ENCODE measurements around the gene EPB41L4B. TPM values are rescaled to one million over a fixed set of nuclear protein-coding genes. Genes with fewer than 3 reads are reported as not detected.

The EPB41L4B gene
- total RNA-seq, 1 donor from 2014 or later: 3.7 TPM

GRCh38 chr9:109156708-109157107 lies 164.2 kb downstream of the EPB41L4B start:
- TF ChIP-seq CTCF (IDR thresholded peaks at IDR 0.05): no peak
- H3K36me3 Mint-ChIP-seq (ENCODE audit: low read depth): peaks cover 4% of the 10 kb centered on the region
- no peak for DNase-seq (ENCODE audit: low spot score)
- H3K27ac Mint-ChIP-seq (ENCODE audit: unreplicated experiment): no peak overlapping the region
- no peak overlapping the region for H3K4me3 Mint-ChIP-seq (ENCODE audit: unreplicated experiment)
- H3K27me3 Mint-ChIP-seq (ENCODE audit: low read depth): peaks cover 2% of the 10 kb centered on the region
- peaks cover 13% of the 10 kb centered on the region for H3K9me3 Mint-ChIP-seq (ENCODE audit: low read depth)
- no peaks in the 10 kb centered on the region for H3K4me1 Mint-ChIP-seq (ENCODE audit: low read depth)

GRCh38 chr9:109150925-109151545 lies 169.8 kb downstream of the EPB41L4B start:
- Mint-ChIP-seq H3K9me3 (ENCODE audit: low read depth) (peaks cover 13% of the 10 kb centered on the region), H3K27me3 (ENCODE audit: low read depth) (peaks cover 3% of the 10 kb centered on the region), H3K36me3 (ENCODE audit: low read depth) (peaks cover 4% of the 10 kb centered on the region), H3K4me3 (ENCODE audit: unreplicated experiment) (no peak overlapping the region), H3K27ac (ENCODE audit: unreplicated experiment) (no peak overlapping the region), H3K4me1 (ENCODE audit: low read depth) (no peaks in the 10 kb centered on the region)
- DNase-seq (ENCODE audit: low spot score): no peak
- TF ChIP-seq CTCF (IDR thresholded peaks at IDR 0.05): no peak

- TF ChIP-seq CTCF (IDR thresholded peaks at IDR 0.05): no peak
- peaks cover 3% of the 10 kb centered on the region for H3K27me3 Mint-ChIP-seq (ENCODE audit: low read depth)
These were observed 171.1 kb downstream of the EPB41L4B start for GRCh38 chr9:109149722-109150121.

GRCh38 chr9:109149089-109149488 lies 171.8 kb downstream of the EPB41L4B start:
- no peak for DNase-seq (ENCODE audit: low spot score)
- Mint-ChIP-seq H3K27me3 (ENCODE audit: low read depth) (peaks cover 1% of the 10 kb centered on the region), H3K36me3 (ENCODE audit: low read depth) (peaks cover 4% of the 10 kb centered on the region), H3K4me3 (ENCODE audit: unreplicated experiment) (no peak overlapping the region), H3K9me3 (ENCODE audit: low read depth) (peaks cover 11% of the 10 kb centered on the region), H3K4me1 (ENCODE audit: low read depth) (peaks cover under 1% of the 10 kb centered on the region), H3K27ac (ENCODE audit: unreplicated experiment) (no peak overlapping the region)
- TF ChIP-seq CTCF (IDR thresholded peaks at IDR 0.05): no peak

More at GRCh38 chr9:109149722-109150121, 171.1 kb downstream of the EPB41L4B start:
- no peak overlapping the region for H3K4me3 Mint-ChIP-seq (ENCODE audit: unreplicated experiment)
- H3K4me1 Mint-ChIP-seq (ENCODE audit: low read depth): no peaks in the 10 kb centered on the region
- peaks cover 4% of the 10 kb centered on the region for H3K36me3 Mint-ChIP-seq (ENCODE audit: low read depth)
- peaks cover 13% of the 10 kb centered on the region for H3K9me3 Mint-ChIP-seq (ENCODE audit: low read depth)
- no peak for DNase-seq (ENCODE audit: low spot score)
- no peak overlapping the region for H3K27ac Mint-ChIP-seq (ENCODE audit: unreplicated experiment)

- H3K36me3 Mint-ChIP-seq (ENCODE audit: low read depth): no peaks in the 10 kb centered on the region
- DNase-seq (ENCODE audit: low spot score): no peak
- no peaks in the 10 kb centered on the region for H3K9me3 Mint-ChIP-seq (ENCODE audit: low read depth)
- peaks cover 4% of the 10 kb centered on the region for H3K4me1 Mint-ChIP-seq (ENCODE audit: low read depth)
- H3K27me3 Mint-ChIP-seq (ENCODE audit: low read depth): peaks cover 1% of the 10 kb centered on the region
- TF ChIP-seq CTCF (IDR thresholded peaks at IDR 0.05): no peak
- no peak overlapping the region for H3K4me3 Mint-ChIP-seq (ENCODE audit: unreplicated experiment)
- no peak overlapping the region for H3K27ac Mint-ChIP-seq (ENCODE audit: unreplicated experiment)
These were observed 175.8 kb downstream of the EPB41L4B start for GRCh38 chr9:109145051-109145450.

Measured in chondrocyte (in vitro differentiated cells).